Kidney (tissue), 14 donors: ENCODE results near the gene ROBO4. TPM values are rescaled to one million over a fixed set of nuclear protein-coding genes. Genes with fewer than 3 reads are reported as not detected.

Experiments used
- DNase-seq, 5 donors: peaks; one replicate each; pipeline ENCODE4 v3.0.0-alpha.2; 2013 to 2020
- FAIRE-seq: peaks from 2 replicates; lab custom pipeline; 2012; peaks lifted over from hg19 to GRCh38; lab: Jason Lieb, UNC
- H3K27ac ChIP-seq, 2 donors: one replicate each; pipeline ENCODE4 v1.7.0; 2013; ENCODE audit warnings: low read depth in 2 of 2, low read length in 2 of 2, inconsistent platforms in 1 of 2
- H3K27me3 ChIP-seq: one replicate; pipeline ENCODE4 v1.7.1; 2013; ENCODE audit warnings: low read length, inconsistent platforms; ENCODE audit not compliant: control insufficient read depth, insufficient read depth
- H3K36me3 ChIP-seq, 3 donors: one replicate each; pipeline versions ENCODE4 v1.7.0 to v1.7.1; 2013; ENCODE audit warnings: low read length in 3 of 3, control low read depth in 1 of 3, inconsistent platforms in 1 of 3; ENCODE audit not compliant: insufficient read depth in 3 of 3, control insufficient read depth in 2 of 3
- H3K4me1 ChIP-seq, 3 donors: one replicate each; pipeline versions ENCODE4 v1.7.0 to v1.7.1; 2013; ENCODE audit warnings: low read length in 3 of 3, inconsistent platforms in 1 of 3, low read depth in 1 of 3; ENCODE audit not compliant: control insufficient read depth in 2 of 3, insufficient read depth in 2 of 3
- H3K4me3 ChIP-seq, 3 donors: one replicate each; pipeline versions ENCODE4 v1.7.0 to v1.8.1; 2013; ENCODE audit warnings: low read length in 3 of 3, control low read depth in 1 of 3, inconsistent platforms in 1 of 3
- H3K9ac ChIP-seq, 3 donors: one replicate each; pipeline versions ENCODE4 v1.7.0 to v1.7.1; 2013; ENCODE audit warnings: low read length in 3 of 3, control low read depth in 1 of 3, inconsistent platforms in 1 of 3
- H3K9me3 ChIP-seq, 3 donors: one replicate each; pipeline versions ENCODE4 v1.7.0 to v1.7.1; 2013; ENCODE audit warnings: low read length in 3 of 3, control low read depth in 1 of 3, inconsistent platforms in 1 of 3; ENCODE audit not compliant: control insufficient read depth in 2 of 3, insufficient read depth in 1 of 3
- CTCF ChIP-seq: IDR thresholded peaks from 3 replicates; pipeline ENCODE4 v1.5.1; 2012; ENCODE audit warnings: mild to moderate bottlenecking, moderate library complexity, borderline replicate concordance; ENCODE audit not compliant: insufficient read depth; ENCODE audit errors: extremely low read depth
- intact Hi-C: fragments of 100-400 bp; cut with DNase I; formaldehyde crosslinking; loops from one replicate; pipeline ENCODE4 v1.11.1; 2022
- polyA plus RNA-seq: library from polyadenylated mRNA; stranded (reverse); fragments of 350-450 nt; fragmentation: Illumina TruSeq; extraction: RNeasy Lipid Tissue Mini Kit (QIAGEN cat#74804); gene quantifications from one replicate; pipeline ENCODE4 v1.2.3, GENCODE V29; 2014; ENCODE audit warnings: low read depth, low replicate concordance; ENCODE audit not compliant: insufficient read depth
- total RNA-seq: library from RNA; stranded (reverse); fragmentation: NEBNext Ultra II Directional; extraction: Animal tissue kit (Norgen Biotek cat#: 25700); gene quantifications from one replicate; pipeline ENCODE4 v1.2.1, GENCODE V29; 2021
- donor health status: control.
- donor health status: control.
- donor health status: control.
- donor health status: control.
- donor health status: control.
- donor health status: DM: yes; HTN: yes; CAD: no.
- donor health status: Normal renal cell carcinoma (clear cell type).

The ROBO4 gene
- total and polyA plus RNA-seq, 2 donors from 2014 or later = 12.8 to 29.5 TPM

- Histone ChIP-seq H3K9me3 (no peaks in the 10 kb centered on the region), H3K9ac (no peak overlapping the region), H3K36me3 (no peaks in the 10 kb centered on the region), H3K4me3 (no peak overlapping the region), H3K27ac (no peak overlapping the region), H3K27me3 (peaks cover 67% of the 10 kb centered on the region), H3K4me1 (peaks cover 0 to 12% (median 11%) of the 10 kb centered on the region in 3 donors)
- DNase-seq (no peak), FAIRE-seq (no peak)
- intact Hi-C loops = no loop called here
- no peak for TF ChIP-seq CTCF
These were observed 33.3 kb downstream of the ROBO4 start for GRCh38 chr11:124864176-124864891.

GRCh38 chr11:124863826-124864165 lies 33.9 kb downstream of the ROBO4 start:
- no peaks in the 10 kb centered on the region for H3K36me3 ChIP-seq
- H3K4me3 ChIP-seq = peak overlapping the region in 1 of 3 donors; percentile 43
- H3K9ac ChIP-seq = no peak overlapping the region
- FAIRE-seq = no peak
- intact Hi-C loops = no loop called here
- H3K9me3 ChIP-seq = no peaks in the 10 kb centered on the region
- H3K4me1 ChIP-seq = peaks cover 0 to 12% (median 11%) of the 10 kb centered on the region in 3 donors
- TF ChIP-seq CTCF = no peak
- H3K27me3 ChIP-seq = peaks cover 62% of the 10 kb centered on the region
- no peak overlapping the region for H3K27ac ChIP-seq
- DNase-seq = peak; percentile 36 to 60 (median 50)

- Histone ChIP-seq H3K4me1 (peaks cover 0 to 12% (median 11%) of the 10 kb centered on the region in 3 donors), H3K27ac (no peak overlapping the region), H3K36me3 (no peaks in the 10 kb centered on the region), H3K4me3 (peak overlapping the region in 2 of 3 donors; percentile 12 to 43), H3K9me3 (no peaks in the 10 kb centered on the region), H3K9ac (no peak overlapping the region), H3K27me3 (peaks cover 57% of the 10 kb centered on the region)
- peak in 3 of 5 donors; percentile 44 to 82 (median 64) for DNase-seq
- intact Hi-C loops = no loop called here
- FAIRE-seq = no peak
- no peak for TF ChIP-seq CTCF
These were observed 34.4 kb downstream of the ROBO4 start for GRCh38 chr11:124863137-124863825.
